Measurements from ENCODE around the gene GIGYF1.
"Not testable (repeated sequence)": the region's sequence is repeated elsewhere in the genome, so short reads cannot be mapped to it uniquely, and the experiment has no call there.

Gene GIGYF1, protein sequence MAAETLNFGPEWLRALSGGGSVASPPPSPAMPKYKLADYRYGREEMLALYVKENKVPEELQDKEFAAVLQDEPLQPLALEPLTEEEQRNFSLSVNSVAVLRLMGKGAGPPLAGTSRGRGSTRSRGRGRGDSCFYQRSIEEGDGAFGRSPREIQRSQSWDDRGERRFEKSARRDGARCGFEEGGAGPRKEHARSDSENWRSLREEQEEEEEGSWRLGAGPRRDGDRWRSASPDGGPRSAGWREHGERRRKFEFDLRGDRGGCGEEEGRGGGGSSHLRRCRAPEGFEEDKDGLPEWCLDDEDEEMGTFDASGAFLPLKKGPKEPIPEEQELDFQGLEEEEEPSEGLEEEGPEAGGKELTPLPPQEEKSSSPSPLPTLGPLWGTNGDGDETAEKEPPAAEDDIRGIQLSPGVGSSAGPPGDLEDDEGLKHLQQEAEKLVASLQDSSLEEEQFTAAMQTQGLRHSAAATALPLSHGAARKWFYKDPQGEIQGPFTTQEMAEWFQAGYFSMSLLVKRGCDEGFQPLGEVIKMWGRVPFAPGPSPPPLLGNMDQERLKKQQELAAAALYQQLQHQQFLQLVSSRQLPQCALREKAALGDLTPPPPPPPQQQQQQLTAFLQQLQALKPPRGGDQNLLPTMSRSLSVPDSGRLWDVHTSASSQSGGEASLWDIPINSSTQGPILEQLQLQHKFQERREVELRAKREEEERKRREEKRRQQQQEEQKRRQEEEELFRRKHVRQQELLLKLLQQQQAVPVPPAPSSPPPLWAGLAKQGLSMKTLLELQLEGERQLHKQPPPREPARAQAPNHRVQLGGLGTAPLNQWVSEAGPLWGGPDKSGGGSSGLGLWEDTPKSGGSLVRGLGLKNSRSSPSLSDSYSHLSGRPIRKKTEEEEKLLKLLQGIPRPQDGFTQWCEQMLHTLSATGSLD (N-terminal part only)

DNA sequence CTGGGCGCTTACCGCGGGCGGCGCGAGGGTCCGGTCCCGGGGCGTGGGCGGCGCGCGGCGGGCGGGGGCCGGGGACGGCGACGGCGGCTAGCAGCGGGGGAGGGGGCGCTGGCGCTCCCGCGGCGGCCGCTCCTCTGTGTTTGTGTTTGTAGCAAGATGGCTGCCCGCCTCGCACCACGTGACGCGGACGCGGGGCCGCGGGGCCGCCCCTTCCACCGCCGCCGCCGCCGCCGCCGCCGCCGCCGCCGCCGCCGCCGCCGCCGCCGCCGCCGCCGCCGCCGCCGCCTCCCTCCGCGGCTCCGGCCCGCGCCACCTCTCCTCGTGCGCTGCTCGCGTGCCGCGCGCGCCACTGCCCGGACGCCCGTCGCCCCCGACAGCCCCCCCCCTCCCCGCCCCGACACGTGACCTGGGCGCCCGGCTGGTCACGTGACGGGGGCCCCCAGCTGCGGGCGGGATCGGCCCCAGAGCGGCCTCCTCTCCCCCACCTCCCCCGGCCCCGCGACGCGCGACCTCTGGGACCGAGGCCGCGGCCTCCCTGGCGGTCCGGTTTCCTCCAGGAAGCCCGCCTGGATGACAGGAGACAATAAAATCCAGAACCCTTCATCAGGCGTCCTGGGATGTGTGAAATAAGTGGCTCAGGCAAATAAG lies at the start of gene GIGYF1:
GIGYF1 (minus strand) TSS at position 153 of the 648 bp plus-strand sequence. CDS start 6,012 bp downstream, outside the sequence.
- peak in 2 of 4 experiments; percentile 48 to 63 for DNase-seq (ENCODE audit: low read depth in 4 of 4, low spot score in 1 of 4)

DNA sequence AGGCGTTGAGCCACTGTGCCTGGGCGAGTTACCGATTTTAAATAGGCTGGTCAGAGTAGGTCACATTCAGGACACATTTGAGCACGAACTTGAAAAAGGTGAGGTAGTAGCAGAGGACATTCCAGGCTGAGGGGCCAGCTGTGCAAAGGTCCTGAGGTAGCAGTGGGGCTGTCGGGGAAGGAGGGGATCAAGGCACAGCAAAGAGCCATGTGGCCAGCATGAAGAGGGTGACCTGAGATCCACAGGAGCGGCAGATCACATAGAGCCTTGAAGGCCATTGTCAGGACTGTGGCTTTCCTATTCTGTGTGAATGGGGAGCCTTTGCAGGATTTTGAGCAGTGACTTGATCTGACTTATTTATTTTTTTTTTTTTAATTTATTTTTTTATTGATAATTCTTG lies 45.9 kb upstream of the GIGYF1 start:
- DNase-seq (ENCODE audit: low read depth in 4 of 4, low spot score in 1 of 4): no peak

DNA sequence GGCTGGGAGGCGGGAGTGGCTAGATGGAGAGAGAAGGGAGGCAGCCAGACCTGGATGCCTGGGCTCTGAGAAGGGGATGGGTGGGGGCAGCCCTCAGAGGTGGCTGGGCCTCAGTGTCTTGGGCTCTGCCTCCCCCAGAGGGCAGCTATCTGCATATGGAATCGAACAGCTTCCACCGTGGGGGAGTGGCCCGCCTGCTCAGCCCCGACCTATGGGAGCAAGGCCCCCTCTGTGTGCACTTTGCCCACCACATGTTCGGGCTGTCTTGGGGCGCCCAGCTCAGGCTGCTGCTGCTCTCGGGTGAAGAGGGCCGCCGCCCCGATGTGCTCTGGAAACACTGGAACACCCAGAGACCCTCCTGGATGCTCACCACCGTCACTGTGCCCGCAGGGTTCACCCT lies 42.6 kb upstream of the GIGYF1 start:
- DNase-seq (ENCODE audit: low read depth in 4 of 4, low spot score in 1 of 4): no peak

DNA sequence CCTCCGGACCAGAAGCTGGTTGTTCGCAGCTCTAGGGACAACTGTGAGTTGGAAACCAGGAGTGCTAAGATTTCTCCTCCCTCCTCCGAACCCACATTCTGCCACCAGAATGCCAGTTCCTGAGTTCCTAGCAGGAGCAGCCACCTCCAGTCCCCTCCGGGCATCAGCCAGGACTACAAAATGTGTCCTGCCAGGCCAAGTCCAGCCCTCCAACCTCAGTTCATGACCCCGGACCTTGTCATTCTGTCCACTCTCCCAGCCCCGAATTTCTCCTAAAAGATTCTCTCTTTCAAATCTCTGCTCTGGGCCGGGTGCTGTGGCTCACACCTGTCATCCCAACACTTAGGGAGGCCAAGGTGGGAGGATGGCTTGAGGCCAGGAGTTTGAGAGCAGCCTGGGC lies 41.7 kb upstream of the GIGYF1 start:
- DNase-seq (ENCODE audit: low read depth in 4 of 4, low spot score in 1 of 4): no peak

DNA sequence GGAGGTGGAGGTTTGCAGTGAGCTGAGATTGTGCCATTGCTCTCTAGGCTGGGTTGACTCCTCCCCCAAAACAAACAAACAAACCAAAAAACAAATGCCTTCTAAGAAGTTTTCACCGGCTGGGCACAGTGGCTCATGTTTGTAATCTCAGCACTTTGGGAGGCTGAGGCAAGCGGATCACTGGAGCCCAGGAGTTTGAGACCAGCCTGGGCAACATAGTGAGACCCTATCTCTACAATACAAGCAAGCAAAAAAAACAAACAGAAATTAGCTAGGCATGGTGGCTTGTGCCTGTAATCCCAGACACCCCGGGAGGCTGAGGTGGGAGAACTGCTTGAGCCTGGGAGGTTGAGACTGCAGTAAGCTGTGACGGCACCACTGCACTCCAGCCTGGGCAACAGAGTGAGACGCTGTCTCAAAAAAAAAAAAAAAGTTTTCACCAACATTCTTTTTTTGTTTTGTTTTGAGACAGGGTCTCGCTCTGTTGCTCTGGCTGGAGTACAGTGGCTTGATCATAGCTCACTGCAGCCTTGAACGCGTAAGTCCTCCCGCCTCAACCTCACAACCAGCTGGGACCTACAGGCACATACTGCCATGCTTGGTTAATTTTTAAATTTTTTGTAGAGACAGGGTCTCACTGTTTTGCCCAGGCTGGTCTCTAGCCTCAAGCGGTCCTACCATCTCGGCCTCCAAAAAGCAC lies 38.0 kb upstream of the GIGYF1 start:
- DNase-seq (ENCODE audit: low read depth in 4 of 4, low spot score in 1 of 4): no peak

DNA sequence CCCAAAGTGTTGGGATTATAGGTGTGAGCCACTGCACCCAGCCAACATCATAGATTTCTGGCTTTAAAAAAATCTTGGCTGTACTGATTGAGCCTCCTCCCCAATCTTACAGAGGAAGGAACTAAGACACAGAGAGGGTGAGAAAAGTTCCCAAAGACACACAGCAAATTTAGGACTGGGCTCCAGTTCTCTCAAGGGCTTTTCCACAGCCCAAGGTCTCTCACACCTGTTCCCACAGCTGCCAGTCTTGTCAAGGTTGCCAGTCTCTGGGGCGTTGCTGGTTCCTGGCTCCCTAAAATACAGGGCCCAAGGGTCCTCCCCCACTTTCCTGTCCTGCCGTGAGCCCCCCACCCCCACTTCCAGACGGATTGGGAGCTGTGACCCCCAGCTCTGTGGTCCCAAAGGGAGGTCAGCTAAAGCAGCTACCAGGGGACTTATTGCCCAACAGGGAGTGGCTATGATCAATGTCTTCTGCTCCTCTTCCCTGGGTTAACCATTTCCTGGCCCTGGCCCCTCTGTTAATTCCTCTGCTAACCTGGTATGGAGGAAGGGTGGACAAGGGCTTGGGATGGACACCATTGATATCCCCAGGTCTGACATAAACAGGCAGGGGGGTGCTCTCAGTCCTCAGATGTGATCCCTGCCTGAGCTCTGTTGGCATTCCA lies 36.2 kb upstream of the GIGYF1 start:
- no peak for DNase-seq (ENCODE audit: low read depth in 4 of 4, low spot score in 1 of 4)

DNA sequence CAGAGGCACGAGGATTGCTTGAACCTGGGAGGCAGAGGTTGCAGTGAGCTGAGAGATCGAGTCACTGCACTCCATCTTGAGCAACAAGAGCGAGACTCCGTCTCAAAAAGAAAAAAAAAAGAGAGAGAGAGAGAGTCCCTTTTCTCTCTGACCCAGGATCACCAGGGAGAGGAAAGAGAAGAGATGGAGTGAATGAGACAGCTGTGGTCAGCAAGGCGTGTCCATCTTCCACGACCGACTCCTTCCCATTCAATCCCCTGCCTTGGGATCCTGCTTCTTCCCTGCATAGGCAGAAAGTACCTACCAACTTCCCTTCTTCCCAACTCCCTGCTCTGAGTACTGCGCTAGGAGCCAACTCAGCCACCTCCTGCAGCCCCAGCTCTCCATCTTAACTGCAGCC lies 34.1 kb upstream of the GIGYF1 start:
- DNase-seq (ENCODE audit: low read depth in 4 of 4, low spot score in 1 of 4): no peak

DNA sequence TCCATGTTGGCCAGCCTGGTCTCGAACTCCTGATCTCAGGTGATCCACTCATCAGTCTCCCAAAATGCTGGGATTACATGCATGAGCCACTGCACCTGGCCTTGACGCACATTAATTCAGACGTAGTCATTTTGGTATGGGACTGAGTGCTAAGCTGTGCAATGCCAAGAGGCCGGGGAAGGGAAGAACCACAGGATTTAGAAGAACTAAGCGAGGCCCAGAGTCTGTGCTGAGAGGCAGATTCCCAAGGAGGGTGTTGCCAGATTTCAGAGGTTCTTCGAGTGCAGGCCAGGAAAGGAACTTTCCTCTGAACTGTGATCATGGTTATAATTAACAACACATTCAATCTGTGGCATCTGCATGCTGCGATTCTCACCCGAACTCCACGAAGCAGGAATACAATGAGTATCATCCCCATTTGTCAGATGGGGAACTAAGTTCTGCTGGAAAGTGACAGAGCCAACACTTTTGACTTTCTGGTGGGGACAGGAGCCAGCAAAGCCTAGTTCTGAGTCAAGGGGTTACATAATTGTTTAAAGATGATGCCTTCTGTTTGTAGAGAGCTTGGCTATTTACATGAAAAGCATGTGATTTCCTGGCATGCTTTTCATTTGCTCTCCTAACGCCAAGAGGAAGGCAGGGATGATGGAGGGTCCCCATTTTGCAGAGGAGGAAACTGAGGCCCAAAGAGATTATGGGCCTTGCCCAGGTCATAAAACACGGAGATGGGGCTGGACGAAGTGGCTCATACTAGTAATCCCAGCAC lies 33.1 kb upstream of the GIGYF1 start:
- DNase-seq (ENCODE audit: low read depth in 4 of 4, low spot score in 1 of 4): no peak

DNA sequence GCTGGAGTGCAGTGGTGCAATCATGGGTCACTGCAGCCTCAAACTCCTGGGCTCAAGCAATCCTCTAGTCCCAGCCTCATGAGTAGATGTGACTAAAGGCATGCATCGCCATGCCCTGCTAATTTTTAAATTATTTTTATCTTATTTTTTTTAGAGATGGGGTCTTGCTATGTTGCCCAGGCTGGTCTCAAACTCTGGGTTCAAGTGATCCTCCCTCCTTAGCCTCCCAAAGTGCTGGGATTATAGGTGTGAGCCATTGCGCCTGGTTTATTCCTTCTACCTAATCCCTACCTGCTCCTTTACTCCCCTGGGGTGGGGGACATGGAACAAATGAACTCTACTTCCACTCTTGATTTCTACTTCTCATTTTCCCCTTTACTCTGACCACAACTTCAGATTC lies 30.3 kb upstream of the GIGYF1 start:
- not testable (repeated sequence) for DNase-seq (ENCODE audit: low read depth in 4 of 4, low spot score in 1 of 4)

DNA sequence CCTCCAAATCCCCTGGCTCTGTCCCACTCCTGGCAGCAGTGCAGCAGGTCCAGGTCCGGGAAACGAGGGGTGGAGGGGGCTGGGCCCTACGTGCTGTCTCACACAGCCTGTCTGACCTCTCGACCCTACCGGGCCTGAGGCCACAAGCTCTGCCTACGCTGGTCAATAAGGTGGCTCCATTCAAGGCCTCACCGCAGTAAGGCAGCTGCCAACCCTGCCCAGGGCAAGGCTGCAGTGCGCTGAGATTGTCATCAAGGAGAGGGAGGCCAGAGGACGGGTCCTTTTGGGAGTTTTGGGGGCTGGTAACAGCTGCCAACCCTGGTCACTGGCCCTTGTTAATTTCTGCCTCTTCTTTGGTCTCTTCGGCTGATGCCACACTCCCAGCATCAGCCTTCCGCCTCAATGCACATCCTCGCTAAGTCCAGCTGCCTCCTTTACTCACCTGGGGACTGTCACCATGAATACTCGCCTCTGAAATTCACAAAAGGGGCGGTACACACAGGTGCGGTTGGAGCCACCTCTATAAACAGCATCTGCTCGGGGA lies 29.8 kb upstream of the GIGYF1 start:
- DNase-seq (ENCODE audit: low read depth in 4 of 4, low spot score in 1 of 4): no peak

DNA sequence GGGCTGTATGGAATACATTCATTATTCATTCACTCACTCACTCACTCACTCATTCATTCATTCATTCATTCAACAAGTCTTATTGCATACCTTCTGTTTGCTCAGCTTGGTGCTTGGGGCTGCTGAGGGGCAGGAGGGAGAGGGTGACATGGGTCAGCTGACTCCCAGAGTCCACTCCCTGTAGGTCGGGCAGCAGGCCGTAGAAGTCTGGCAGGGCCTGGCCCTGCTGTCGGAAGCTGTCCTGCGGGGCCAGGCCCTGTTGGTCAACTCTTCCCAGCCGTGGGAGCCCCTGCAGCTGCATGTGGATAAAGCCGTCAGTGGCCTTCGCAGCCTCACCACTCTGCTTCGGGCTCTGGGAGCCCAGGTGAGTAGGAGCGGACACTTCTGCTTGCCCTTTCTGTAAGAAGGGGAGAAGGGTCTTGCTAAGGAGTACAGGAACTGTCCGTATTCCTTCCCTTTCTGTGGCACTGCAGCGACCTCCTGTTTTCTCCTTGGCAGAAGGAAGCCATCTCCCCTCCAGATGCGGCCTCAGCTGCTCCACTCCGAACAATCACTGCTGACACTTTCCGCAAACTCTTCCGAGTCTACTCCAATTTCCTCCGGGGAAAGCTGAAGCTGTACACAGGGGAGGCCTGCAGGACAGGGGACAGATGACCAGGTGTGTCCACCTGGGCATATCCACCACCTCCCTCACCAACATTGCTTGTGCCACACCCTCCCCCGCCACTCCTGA lies 28.6 kb upstream of the GIGYF1 start:
- no peak for DNase-seq (ENCODE audit: low read depth in 4 of 4, low spot score in 1 of 4)

DNA sequence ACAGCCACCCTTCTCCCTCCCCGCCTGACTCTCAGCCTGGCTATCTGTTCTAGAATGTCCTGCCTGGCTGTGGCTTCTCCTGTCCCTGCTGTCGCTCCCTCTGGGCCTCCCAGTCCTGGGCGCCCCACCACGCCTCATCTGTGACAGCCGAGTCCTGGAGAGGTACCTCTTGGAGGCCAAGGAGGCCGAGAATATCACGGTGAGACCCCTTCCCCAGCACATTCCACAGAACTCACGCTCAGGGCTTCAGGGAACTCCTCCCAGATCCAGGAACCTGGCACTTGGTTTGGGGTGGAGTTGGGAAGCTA lies 27.4 kb upstream of the GIGYF1 start:
- no peak for DNase-seq (ENCODE audit: low read depth in 4 of 4, low spot score in 1 of 4)

DNA sequence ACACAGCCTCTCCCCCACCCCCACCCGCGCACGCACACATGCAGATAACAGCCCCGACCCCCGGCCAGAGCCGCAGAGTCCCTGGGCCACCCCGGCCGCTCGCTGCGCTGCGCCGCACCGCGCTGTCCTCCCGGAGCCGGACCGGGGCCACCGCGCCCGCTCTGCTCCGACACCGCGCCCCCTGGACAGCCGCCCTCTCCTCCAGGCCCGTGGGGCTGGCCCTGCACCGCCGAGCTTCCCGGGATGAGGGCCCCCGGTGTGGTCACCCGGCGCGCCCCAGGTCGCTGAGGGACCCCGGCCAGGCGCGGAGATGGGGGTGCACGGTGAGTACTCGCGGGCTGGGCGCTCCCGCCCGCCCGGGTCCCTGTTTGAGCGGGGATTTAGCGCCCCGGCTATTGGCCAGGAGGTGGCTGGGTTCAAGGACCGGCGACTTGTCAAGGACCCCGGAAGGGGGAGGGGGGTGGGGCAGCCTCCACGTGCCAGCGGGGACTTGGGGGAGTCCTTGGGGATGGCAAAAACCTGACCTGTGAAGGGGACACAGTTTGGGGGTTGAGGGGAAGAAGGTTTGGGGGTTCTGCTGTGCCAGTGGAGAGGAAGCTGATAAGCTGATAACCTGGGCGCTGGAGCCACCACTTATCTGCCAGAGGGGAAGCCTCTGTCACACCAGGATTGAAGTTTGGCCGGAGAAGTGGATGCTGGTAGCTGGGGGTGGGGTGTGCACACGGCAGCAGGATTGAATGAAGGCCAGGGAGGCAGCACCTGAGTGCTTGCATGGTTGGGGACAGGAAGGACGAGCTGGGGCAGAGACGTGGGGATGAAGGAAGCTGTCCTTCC lies 26.8 kb upstream of the GIGYF1 start:
- DNase-seq (ENCODE audit: low read depth in 4 of 4, low spot score in 1 of 4): no peak

DNA sequence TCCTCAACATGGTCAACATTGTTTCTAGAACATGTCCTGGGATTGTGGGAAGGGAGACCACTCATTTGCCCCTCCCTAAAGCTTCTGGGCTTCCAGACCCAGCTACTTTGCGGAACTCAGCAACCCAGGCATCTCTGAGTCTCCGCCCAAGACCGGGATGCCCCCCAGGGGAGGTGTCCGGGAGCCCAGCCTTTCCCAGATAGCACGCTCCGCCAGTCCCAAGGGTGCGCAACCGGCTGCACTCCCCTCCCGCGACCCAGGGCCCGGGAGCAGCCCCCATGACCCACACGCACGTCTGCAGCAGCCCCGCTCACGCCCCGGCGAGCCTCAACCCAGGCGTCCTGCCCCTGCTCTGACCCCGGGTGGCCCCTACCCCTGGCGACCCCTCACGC lies 26.2 kb upstream of the GIGYF1 start, which contains the start of gene EPO:
EPO (plus strand) TSS at position 190 of the 392 bp plus-strand sequence. CDS start 513 bp downstream, outside the sequence.
- DNase-seq (ENCODE audit: low read depth in 4 of 4, low spot score in 1 of 4): no peak

DNA sequence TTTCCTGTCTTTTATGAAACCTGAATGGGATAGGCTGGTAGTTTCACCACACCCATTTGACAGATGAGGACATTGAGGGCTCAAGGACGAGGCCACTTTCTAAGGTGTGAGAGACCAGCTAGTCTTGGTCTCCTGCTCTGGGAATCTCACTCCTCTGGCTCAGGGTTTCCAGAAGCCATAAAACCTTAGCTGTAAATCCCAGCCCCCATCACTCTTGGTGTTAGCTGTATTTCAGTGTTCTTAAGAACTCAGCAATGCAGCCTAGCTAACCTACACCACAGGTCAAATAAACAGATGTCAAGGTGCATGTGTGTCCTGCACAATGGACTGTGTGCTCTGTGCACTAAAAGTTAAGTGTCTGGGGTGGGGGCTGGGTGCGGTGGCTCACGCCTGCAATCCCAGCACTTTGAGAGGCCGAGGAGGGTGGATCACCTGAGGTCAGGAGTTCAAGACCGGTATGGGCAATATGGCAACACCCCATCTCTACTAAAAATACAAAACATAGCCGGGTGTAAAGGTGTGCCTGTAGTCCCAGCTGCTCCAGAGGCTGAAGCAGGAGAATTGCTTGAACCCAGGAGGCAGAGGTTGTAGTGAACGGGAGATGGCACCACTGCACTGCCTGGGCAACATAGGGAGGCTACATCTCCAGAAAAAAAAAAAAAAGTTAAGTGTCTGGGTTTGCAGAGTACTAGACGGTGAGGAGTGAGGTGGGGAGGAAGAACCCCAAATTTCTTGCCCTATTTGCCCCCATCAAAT lies 25.7 kb upstream of the GIGYF1 start:
- no peak for DNase-seq (ENCODE audit: low read depth in 4 of 4, low spot score in 1 of 4)

DNA sequence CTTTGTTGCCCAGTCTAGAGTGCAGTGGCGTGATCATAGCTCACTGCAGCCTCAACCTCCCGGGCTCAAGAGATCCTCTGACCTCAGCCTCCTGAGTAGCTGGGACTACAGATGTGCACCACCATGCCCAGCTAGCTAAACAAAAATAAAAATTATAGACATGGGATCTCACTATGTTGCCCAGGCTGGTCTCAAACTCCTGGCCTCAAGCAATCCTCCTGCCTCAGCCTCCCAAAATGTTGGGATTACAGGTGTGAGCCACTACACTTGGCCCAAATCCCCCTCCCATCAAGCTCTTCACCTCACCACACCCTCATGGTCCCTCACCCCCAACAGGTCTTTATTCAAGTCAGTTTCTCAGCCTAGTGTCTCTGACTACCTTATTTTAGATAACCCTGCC lies 23.0 kb upstream of the GIGYF1 start:
- DNase-seq (ENCODE audit: low read depth in 4 of 4, low spot score in 1 of 4): not testable (repeated sequence)

DNA sequence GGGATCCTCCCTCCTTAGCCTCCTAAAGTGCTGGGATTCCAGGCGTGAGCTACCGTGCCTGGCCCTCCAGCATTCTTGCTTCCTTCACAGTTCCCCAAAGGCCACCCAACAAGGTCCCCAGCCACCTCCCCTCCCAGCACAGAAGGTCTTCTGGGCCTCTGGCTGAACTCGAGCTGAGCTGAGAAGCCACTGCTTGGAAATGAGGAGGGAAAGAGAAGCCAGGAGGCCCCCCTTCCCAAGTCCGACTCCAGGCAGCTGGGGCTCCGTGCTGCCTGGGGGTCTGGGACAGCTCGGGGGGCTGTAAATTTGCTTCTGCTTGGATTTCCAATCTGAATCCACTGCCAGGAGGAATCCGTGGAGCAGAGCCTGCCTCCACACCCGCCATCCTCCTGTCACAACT lies 20.7 kb upstream of the GIGYF1 start:
- DNase-seq (ENCODE audit: low read depth in 4 of 4, low spot score in 1 of 4): no peak
